Measurements from ENCODE around the gene SLC7A10.

GRCh38 chr19:33207903-33208302 is 17.7 kb downstream of the SLC7A10 start:
- TF ChIP-seq CTCF (IDR thresholded peaks at IDR 0.05 in 4 of 5, conservative IDR thresholded peaks at IDR 0.05 in 1 of 5) (no peak), POLR2A (IDR thresholded peaks at IDR 0.05) (no peak)
